Glutamatergic neuron (in vitro differentiated cells): ENCODE results near the gene MBNL1. TPM values are rescaled to one million over a fixed set of nuclear protein-coding genes. Genes with fewer than 3 reads are reported as not detected.

ENCODE experiments used
- DNase-seq: peaks from one replicate; pipeline ENCODE4 v3.0.0; 2022
- H3K27ac Mint-ChIP-seq: one replicate; pipeline ENCODE4 v1.8.0; 2020; ENCODE audit warnings: mild to moderate bottlenecking, mixed read lengths, inconsistent platforms; ENCODE audit not compliant: unreplicated experiment
- H3K27me3 Mint-ChIP-seq: one replicate; pipeline ENCODE4 v1.8.0; 2020; ENCODE audit warnings: mild to moderate bottlenecking, moderate library complexity, mixed read lengths, inconsistent platforms; ENCODE audit not compliant: unreplicated experiment
- H3K36me3 Mint-ChIP-seq: one replicate; pipeline ENCODE4 v1.8.0; 2020; ENCODE audit warnings: mild to moderate bottlenecking, mixed read lengths, inconsistent platforms; ENCODE audit not compliant: unreplicated experiment
- H3K4me1 Mint-ChIP-seq: one replicate; pipeline ENCODE4 v1.8.0; 2020; ENCODE audit warnings: mild to moderate bottlenecking, low read depth, mixed read lengths, inconsistent platforms; ENCODE audit not compliant: unreplicated experiment
- H3K4me3 Mint-ChIP-seq: one replicate; pipeline ENCODE4 v1.8.0; 2020; ENCODE audit warnings: mild to moderate bottlenecking, mixed read lengths, inconsistent platforms; ENCODE audit not compliant: unreplicated experiment
- H3K9me3 Mint-ChIP-seq: one replicate; pipeline ENCODE4 v1.8.0; 2020; ENCODE audit warnings: mild to moderate bottlenecking, moderate library complexity, mixed read lengths, inconsistent platforms; ENCODE audit not compliant: unreplicated experiment
- total RNA-seq: library from RNA; stranded (reverse); fragmentation: NEBNext Ultra II Directional; extraction: Animal tissue kit (Norgen Biotek cat#: 25700); gene quantifications from one replicate; pipeline ENCODE4 v1.2.1, GENCODE V29; 2021; ENCODE audit not compliant: unreplicated experiment
- TF ChIP-seq, protein P1 (sequence below): fragments of 200-600 bp; sonication (generic); IDR thresholded peaks from one replicate; pipeline ENCODE4 v1.5.0; 2021; ENCODE audit not compliant: partially characterized antibody, unreplicated experiment

Gene MBNL1
- total RNA-seq, 1 donor from 2014 or later = 36.6 TPM

DNA sequence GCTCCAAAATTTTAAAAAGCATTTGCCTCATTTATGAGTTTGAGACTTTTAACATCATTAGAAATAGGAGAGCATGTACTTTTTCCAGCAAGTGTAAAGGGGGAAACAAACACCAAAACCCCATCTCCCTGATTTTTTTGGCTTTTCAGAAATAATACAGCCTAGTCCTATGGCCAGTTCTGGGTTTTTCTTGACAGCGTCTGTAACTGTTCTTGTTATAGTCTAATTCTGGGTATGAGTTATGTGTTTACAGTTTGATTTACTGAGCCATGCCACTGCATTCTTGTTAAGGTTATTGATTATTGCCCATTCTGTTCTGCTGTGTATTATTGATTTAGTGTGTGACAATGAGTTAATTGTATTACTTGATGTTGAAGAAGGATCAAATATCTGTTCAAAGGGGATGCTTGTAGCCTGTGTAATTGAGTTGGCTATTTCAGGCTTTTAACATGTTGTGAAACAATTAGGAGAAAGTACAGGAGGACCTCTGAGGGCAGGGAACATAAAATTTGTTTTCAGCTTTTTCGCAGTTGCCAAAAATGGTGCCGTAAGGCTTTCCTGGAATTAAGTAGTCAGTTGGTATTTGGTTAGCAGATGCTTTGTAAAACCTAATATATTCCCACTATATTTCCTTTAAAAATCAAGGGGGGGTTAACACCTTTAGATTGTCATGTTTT, 46.1 kb downstream of the MBNL1 start:
- H3K4me3 Mint-ChIP-seq = peak overlapping the region; percentile 50
- no peak for DNase-seq
- TF ChIP-seq, protein P1, sequence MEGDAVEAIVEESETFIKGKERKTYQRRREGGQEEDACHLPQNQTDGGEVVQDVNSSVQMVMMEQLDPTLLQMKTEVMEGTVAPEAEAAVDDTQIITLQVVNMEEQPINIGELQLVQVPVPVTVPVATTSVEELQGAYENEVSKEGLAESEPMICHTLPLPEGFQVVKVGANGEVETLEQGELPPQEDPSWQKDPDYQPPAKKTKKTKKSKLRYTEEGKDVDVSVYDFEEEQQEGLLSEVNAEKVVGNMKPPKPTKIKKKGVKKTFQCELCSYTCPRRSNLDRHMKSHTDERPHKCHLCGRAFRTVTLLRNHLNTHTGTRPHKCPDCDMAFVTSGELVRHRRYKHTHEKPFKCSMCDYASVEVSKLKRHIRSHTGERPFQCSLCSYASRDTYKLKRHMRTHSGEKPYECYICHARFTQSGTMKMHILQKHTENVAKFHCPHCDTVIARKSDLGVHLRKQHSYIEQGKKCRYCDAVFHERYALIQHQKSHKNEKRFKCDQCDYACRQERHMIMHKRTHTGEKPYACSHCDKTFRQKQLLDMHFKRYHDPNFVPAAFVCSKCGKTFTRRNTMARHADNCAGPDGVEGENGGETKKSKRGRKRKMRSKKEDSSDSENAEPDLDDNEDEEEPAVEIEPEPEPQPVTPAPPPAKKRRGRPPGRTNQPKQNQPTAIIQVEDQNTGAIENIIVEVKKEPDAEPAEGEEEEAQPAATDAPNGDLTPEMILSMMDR = no peak
- H3K27me3 Mint-ChIP-seq = no peaks in the 10 kb centered on the region
- peaks cover 20% of the 10 kb centered on the region for H3K4me1 Mint-ChIP-seq
- no peaks in the 10 kb centered on the region for H3K9me3 Mint-ChIP-seq
- H3K36me3 Mint-ChIP-seq = no peaks in the 10 kb centered on the region
- H3K27ac Mint-ChIP-seq = peak overlapping the region; percentile 10

- H3K9me3 Mint-ChIP-seq = no peaks in the 10 kb centered on the region
- peaks cover 23% of the 10 kb centered on the region for H3K4me1 Mint-ChIP-seq
- TF ChIP-seq, protein P1 = no peak
- no peak overlapping the region for H3K4me3 Mint-ChIP-seq
- DNase-seq = no peak
- H3K36me3 Mint-ChIP-seq = no peaks in the 10 kb centered on the region
- no peaks in the 10 kb centered on the region for H3K27me3 Mint-ChIP-seq
- peak overlapping the region; percentile 24 for H3K27ac Mint-ChIP-seq
Measured at GRCh38 chr3:152315623-152316022, 46.9 kb downstream of the MBNL1 start.

- DNase-seq = no peak
- no peak overlapping the region for H3K4me3 Mint-ChIP-seq
- H3K4me1 Mint-ChIP-seq = peaks cover 23% of the 10 kb centered on the region
- no peaks in the 10 kb centered on the region for H3K27me3 Mint-ChIP-seq
- TF ChIP-seq, protein P1 = no peak
- no peak overlapping the region for H3K27ac Mint-ChIP-seq
- H3K9me3 Mint-ChIP-seq = no peaks in the 10 kb centered on the region
- H3K36me3 Mint-ChIP-seq = no peaks in the 10 kb centered on the region
Measured at GRCh38 chr3:152316318-152316717, 47.6 kb downstream of the MBNL1 start.

GRCh38 chr3:152317184-152317583, 48.5 kb downstream of the MBNL1 start:
- no peak overlapping the region for H3K27ac Mint-ChIP-seq
- peaks cover 28% of the 10 kb centered on the region for H3K4me1 Mint-ChIP-seq
- TF ChIP-seq, protein P1 = no peak
- no peaks in the 10 kb centered on the region for H3K36me3 Mint-ChIP-seq
- H3K9me3 Mint-ChIP-seq = no peaks in the 10 kb centered on the region
- no peak overlapping the region for H3K4me3 Mint-ChIP-seq
- no peaks in the 10 kb centered on the region for H3K27me3 Mint-ChIP-seq
- DNase-seq = no peak

GRCh38 chr3:152317956-152318355, 49.2 kb downstream of the MBNL1 start:
- no peak overlapping the region for H3K4me3 Mint-ChIP-seq
- H3K27me3 Mint-ChIP-seq = no peaks in the 10 kb centered on the region
- no peak for DNase-seq
- no peaks in the 10 kb centered on the region for H3K9me3 Mint-ChIP-seq
- peaks cover 34% of the 10 kb centered on the region for H3K4me1 Mint-ChIP-seq
- TF ChIP-seq, protein P1 = no peak
- H3K27ac Mint-ChIP-seq = no peak overlapping the region
- H3K36me3 Mint-ChIP-seq = no peaks in the 10 kb centered on the region
